IMR-90 (cell line): Measurements from ENCODE around the gene AHCYL1. TPM values are rescaled to one million over a fixed set of nuclear protein-coding genes. Genes with fewer than 3 reads are reported as not detected.

Source experiments
- ATAC-seq: fragments of 200-7000 bp; cut with Tn5 transposase; 2 replicates; pipeline ENCODE4 v1.9.1; 2020; ENCODE audit warnings: low read depth, mild to moderate bottlenecking, moderate library complexity
- BruUV-seq: library from RNA; stranded (reverse); fragments of 400-500 nt; replicated peaks from 2 replicates; lab custom pipeline; 2021; lab: Mats Ljungman, UMichigan
- CTCF ChIA-PET: fragments of 300-600 bp; formaldehyde crosslinking; extraction: SDS; loops from one replicate; lab custom pipeline; 2021; ENCODE audit warnings: antibody characterized with exemption; lab: Yijun Ruan, JAX
- POLR2A ChIA-PET: fragments of 300-600 bp; sonication (Branson Sonifier 250); formaldehyde crosslinking; loops from one replicate; lab custom pipeline; 2022; ENCODE audit warnings: antibody characterized with exemption; ENCODE audit not compliant: unreplicated experiment; lab: Charles Lee
- DNase-seq: peaks from one replicate; pipeline ENCODE4 v3.0.0; 2013
- H2AFZ ChIP-seq: replicated peaks from 2 replicates; pipeline ENCODE3; 2013; ENCODE audit warnings: low read length, mild to moderate bottlenecking; ENCODE audit not compliant: poor library complexity
- H2AK5ac ChIP-seq: 2 replicates; pipeline ENCODE4 v1.6.1; 2013; ENCODE audit warnings: low read depth, low read length, inconsistent platforms
- H2AK9ac ChIP-seq: replicated peaks from 2 replicates; pipeline ENCODE3; 2013; ENCODE audit warnings: mild to moderate bottlenecking, low read depth, low read length, moderate library complexity; ENCODE audit not compliant: poor library complexity
- H2BK120ac ChIP-seq: 2 replicates; pipeline ENCODE4 v1.6.1; 2013; ENCODE audit warnings: low read depth, low read length, inconsistent platforms
- H2BK15ac ChIP-seq: 3 replicates; pipeline ENCODE4 v1.6.1; 2013; ENCODE audit warnings: low read depth, low read length, inconsistent platforms
- H2BK20ac ChIP-seq: 2 replicates; pipeline ENCODE4 v1.6.1; 2013; ENCODE audit warnings: low read depth, mild to moderate bottlenecking, inconsistent platforms, low read length, moderate library complexity
- H2BK5ac ChIP-seq: 2 replicates; pipeline ENCODE4 v1.6.1; 2013; ENCODE audit warnings: mild to moderate bottlenecking, low read depth, low read length, inconsistent platforms; ENCODE audit not compliant: poor library complexity, severe bottlenecking
- H3K14ac ChIP-seq: replicated peaks from 2 replicates; pipeline ENCODE4 v1.6.1; 2013; ENCODE audit warnings: low read depth, low read length, inconsistent platforms
- H3K18ac ChIP-seq: 2 replicates; pipeline ENCODE4 v1.6.1; 2013; ENCODE audit warnings: low read depth, low read length, control low read depth
- H3K23ac ChIP-seq: 2 replicates; pipeline ENCODE4 v1.6.1; 2013; ENCODE audit warnings: low read depth, low read length, inconsistent platforms
- H3K27ac ChIP-seq: 2 replicates; pipeline ENCODE4 v1.5.1; 2013; ENCODE audit warnings: mild to moderate bottlenecking, control low read depth, low read length; ENCODE audit not compliant: insufficient read depth
- H3K27me3 ChIP-seq: 2 replicates; pipeline ENCODE4 v1.6.1; 2013; ENCODE audit warnings: low read length; ENCODE audit not compliant: control insufficient read depth, insufficient read depth
- H3K36me3 ChIP-seq: 2 replicates; pipeline ENCODE4 v1.6.1; 2013; ENCODE audit warnings: low read length, mixed read lengths; ENCODE audit not compliant: control insufficient read depth, insufficient read depth
- H3K4ac ChIP-seq: 2 replicates; pipeline ENCODE4 v1.6.1; 2013; ENCODE audit warnings: low read depth, low read length, inconsistent platforms
- H3K4me1 ChIP-seq: 2 replicates; pipeline ENCODE4 v1.6.1; 2013; ENCODE audit warnings: low read length, mixed read lengths; ENCODE audit not compliant: control insufficient read depth, insufficient read depth
- H3K4me2 ChIP-seq: 2 replicates; pipeline ENCODE4 v1.6.1; 2013; ENCODE audit warnings: low read depth, mild to moderate bottlenecking, control low read depth, low read length, moderate library complexity
- H3K4me3 ChIP-seq: 2 replicates; pipeline ENCODE4 v1.5.1; 2013; ENCODE audit warnings: low read depth, mild to moderate bottlenecking, control low read depth, low read length, moderate library complexity; ENCODE audit not compliant: insufficient read depth
- H3K56ac ChIP-seq: 2 replicates; pipeline ENCODE4 v1.6.1; 2013; ENCODE audit warnings: low read length, inconsistent platforms; ENCODE audit not compliant: insufficient read depth; ENCODE audit errors: extremely low read depth
- H3K79me1 ChIP-seq, 2 experiments: 2 replicates each; pipeline ENCODE4 v1.6.1; 2013; ENCODE audit warnings: low read length in 2 of 2, inconsistent platforms in 1 of 2, low read depth in 1 of 2
- H3K9ac ChIP-seq: 2 replicates; pipeline ENCODE4 v1.6.1; 2013; ENCODE audit warnings: low read depth, low read length, control low read depth
- H3K9me1 ChIP-seq: 2 replicates; pipeline ENCODE4 v1.6.1; 2013; ENCODE audit warnings: low read length, inconsistent platforms; ENCODE audit not compliant: insufficient read depth
- H3K9me3 ChIP-seq: 2 replicates; pipeline ENCODE4 v1.6.1; 2013; ENCODE audit warnings: low read length; ENCODE audit not compliant: control insufficient read depth, insufficient read depth
- H4K20me1 ChIP-seq: 2 replicates; pipeline ENCODE4 v1.6.1; 2013; ENCODE audit warnings: low read length, inconsistent platforms; ENCODE audit not compliant: insufficient read depth
- H4K5ac ChIP-seq: 2 replicates; pipeline ENCODE4 v1.6.1; 2013; ENCODE audit warnings: mild to moderate bottlenecking, low read depth, low read length, control low read depth
- H4K8ac ChIP-seq, 2 experiments: 2 replicates each; pipeline ENCODE4 v1.6.1; 2013; ENCODE audit warnings: low read depth in 2 of 2, low read length in 2 of 2, control low read depth in 1 of 2, inconsistent platforms in 1 of 2
- H4K91ac ChIP-seq: 2 replicates; pipeline ENCODE4 v1.6.1; 2013; ENCODE audit warnings: low read depth, low read length, inconsistent platforms; ENCODE audit not compliant: insufficient read depth
- CEBPB ChIP-seq: IDR thresholded peaks from 2 replicates; pipeline ENCODE4 v1.6.1; 2012; ENCODE audit warnings: low read depth, low read length, improper control_type of control experiment
- FOS ChIP-seq: fragments of 150-350 bp; IDR thresholded peaks from 2 replicates; pipeline ENCODE4 v1.6.1; 2016; ENCODE audit warnings: low read depth, low read length
- MAZ ChIP-seq: IDR thresholded peaks from 2 replicates; pipeline ENCODE4 v1.6.1; 2012; ENCODE audit warnings: low read depth, mild to moderate bottlenecking, low read length, improper control_type of control experiment, moderate library complexity, borderline replicate concordance
- RCOR1 ChIP-seq: IDR thresholded peaks from 2 replicates; pipeline ENCODE4 v1.6.1; 2012; ENCODE audit warnings: mild to moderate bottlenecking, low read length, improper control_type of control experiment; ENCODE audit not compliant: insufficient replicate concordance
- WGBS, 2 experiments: methylation state at CpG; one replicate each; pipeline versions ENCODE4 v1.1.5 to v1.1.7; 2013; ENCODE audit warnings: missing lambda C conversion rate in 2 of 2; ENCODE audit not compliant: insufficient read length in 1 of 2; ENCODE audit errors: extremely low coverage in 2 of 2; 5-methylcytosine and 5-hydroxymethylcytosine counted together
- dilution Hi-C: fragments of 300-500 bp; cut with HindIII; formaldehyde crosslinking; loops from one replicate; pipeline ENCODE4 v1.14.3; 2018; ENCODE audit warnings: low sequenced_read_pairs; ENCODE audit not compliant: unreplicated experiment
- in situ Hi-C: fragments of 300-500 bp; cut with MboI; formaldehyde crosslinking; loops from 3 replicates; pipeline ENCODE4 v1.14.3; 2019; ENCODE audit warnings: low sequenced_read_pairs, inconsistent platforms, mixed read lengths
- intact Hi-C: fragments of 100-400 bp; cut with micrococcal nuclease; formaldehyde crosslinking; loops from 2 replicates; pipeline ENCODE4 v1.10.0; 2022
- polyA plus RNA-seq, 3 experiments: library from polyadenylated mRNA; depleted of rRNA; stranded (reverse); fragments of >200 nt; gene quantifications; 2 replicates each; pipeline ENCODE4 v1.2.3, GENCODE V29; 2012; ENCODE audit warnings: low replicate concordance in 1 of 3
- total RNA-seq: library from RNA; depleted of rRNA; stranded (reverse); fragments of >200 nt; gene quantifications from 2 replicates; pipeline ENCODE4 v1.2.3, GENCODE V29; 2012

Gene AHCYL1
- total and polyA plus RNA-seq, 2 of the 4 experiments (the other 2 are of a cell fraction): 75.1 to 76.0 TPM

DNA sequence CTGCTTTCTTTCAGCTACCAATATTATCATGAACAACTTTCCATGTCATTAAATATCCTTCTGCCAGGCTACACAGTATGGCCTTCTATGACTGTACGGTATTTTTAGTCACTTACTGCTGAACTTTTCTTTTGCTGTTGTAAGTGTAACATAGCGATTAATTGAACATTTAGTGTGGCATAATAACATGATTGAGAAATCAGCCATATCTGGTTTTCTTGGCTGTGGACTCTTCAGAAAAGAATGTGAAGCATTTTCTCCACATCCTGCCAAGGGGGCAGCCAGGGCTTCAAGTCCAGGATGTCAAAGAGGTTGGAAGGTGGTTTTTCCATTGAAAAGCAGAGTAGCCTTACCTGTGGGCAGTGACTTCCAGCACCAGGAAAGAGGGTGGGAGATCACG lies 8.8 kb upstream of the AHCYL1 start:
- no TSS peak for BruUV-seq
- no peak overlapping the region for H3K9ac ChIP-seq
- peak overlapping the region; percentile 99 for H3K4ac ChIP-seq
- WGBS, 2 experiments: no CpG with 5 or more reads among the region's 3 CpGs
- ATAC-seq (peak; percentile 54), DNase-seq (peak; percentile 85)
- peak overlapping the region; percentile 100 for H2AK5ac ChIP-seq
- dilution Hi-C loops (no loop called here), in situ Hi-C loops (loop anchor here (5.0 kb wide), 1 partner anchor 58 kb away; no protein-coding TSS in a partner anchor), intact Hi-C loops (no loop called here)
- H3K9me3 ChIP-seq: peaks cover 12% of the 10 kb centered on the region
- H3K27me3 ChIP-seq: no peaks in the 10 kb centered on the region
- H3K79me1 ChIP-seq: no peaks in the 10 kb centered on the region
- no peaks in the 10 kb centered on the region for H4K20me1 ChIP-seq
- ChIA-PET POLR2A (interaction anchor here (0.9 kb wide), 1 partner anchor 16 kb away, joined by 4 read pairs; no protein-coding TSS in a partner anchor), CTCF (interaction anchor here (0.7 to 1.8 kb wide), 3 partner anchors 8 to 183 kb away, joined by 3 to 5 read pairs (median 4); partner anchors contain the start of gene AHCYL1)
- H4K91ac ChIP-seq: peak overlapping the region; percentile 97
- H3K18ac ChIP-seq: peak overlapping the region; percentile 89
- H3K4me3 ChIP-seq: no peak overlapping the region
- H3K14ac ChIP-seq: peak overlapping the region; percentile 97
- H3K27ac ChIP-seq: peak overlapping the region; percentile 86
- H3K56ac ChIP-seq: peak overlapping the region; percentile 82; the same call in 1 of the 2 replicates
- H2AK9ac ChIP-seq: peak overlapping the region; percentile 94
- no peaks in the 10 kb centered on the region for H3K36me3 ChIP-seq
- peak overlapping the region; percentile 77 for H4K5ac ChIP-seq
- H2BK5ac ChIP-seq: peak overlapping the region; percentile 80
- peak overlapping the region; percentile 66 to 94 for H4K8ac ChIP-seq
- H3K9me1 ChIP-seq: peaks cover 20% of the 10 kb centered on the region
- peak overlapping the region; percentile 82 for H2AFZ ChIP-seq
- peak overlapping the region; percentile 100 for H2BK120ac ChIP-seq
- H3K4me2 ChIP-seq: no peak overlapping the region; the same call in 1 of the 2 replicates
- peak overlapping the region; percentile 100 for H2BK20ac ChIP-seq
- peak overlapping the region; percentile 99 for H2BK15ac ChIP-seq
- peak; percentile 19; the same call in 1 of the 2 replicates for TF ChIP-seq FOS
- TF ChIP-seq MAZ: no peak
- peak; percentile 62 for TF ChIP-seq RCOR1
- peak; percentile 93 for TF ChIP-seq CEBPB
- peaks cover 27% of the 10 kb centered on the region for H3K4me1 ChIP-seq
- peak overlapping the region; percentile 98 for H3K23ac ChIP-seq
